RWPE2 (cell line): ENCODE results near the gene FAM237A.

Experiments
- ATAC-seq: fragments of 200-7000 bp; cut with Tn5 transposase; 3 replicates; pipeline ENCODE4 v1.9.1; 2021; ENCODE audit warnings: low read depth
- DNase-seq: peaks from one replicate; pipeline ENCODE4 v3.0.0-alpha.2; 2020; ENCODE audit warnings: low spot score
- H3K27ac ChIP-seq: fragments of 450-650 bp; 2 replicates; pipeline ENCODE4 v1.5.1; 2017; ENCODE audit warnings: mild to moderate bottlenecking; ENCODE audit not compliant: poor library complexity, severe bottlenecking
- H3K27me3 ChIP-seq: fragments of 250-450 bp; sonication (Bioruptor Pico); 2 replicates; pipeline ENCODE4 v1.5.1; 2021; ENCODE audit warnings: mild to moderate bottlenecking, moderate library complexity; ENCODE audit not compliant: insufficient read depth, poor library complexity, severe bottlenecking
- H3K36me3 ChIP-seq: fragments of 250-450 bp; sonication (Bioruptor Pico); 2 replicates; pipeline ENCODE4 v1.5.1; 2020; ENCODE audit warnings: low read depth, mild to moderate bottlenecking, moderate library complexity
- H3K4me1 ChIP-seq: fragments of 250-450 bp; sonication (Bioruptor Pico); 2 replicates; pipeline ENCODE4 v1.5.1; 2021; ENCODE audit warnings: mild to moderate bottlenecking, moderate library complexity; ENCODE audit not compliant: insufficient read depth, poor library complexity, severe bottlenecking
- H3K4me3 ChIP-seq: fragments of 250-450 bp; sonication (Bioruptor Pico); 2 replicates; pipeline ENCODE4 v1.5.1; 2021; ENCODE audit warnings: mild to moderate bottlenecking, moderate library complexity; ENCODE audit not compliant: severe bottlenecking
- H3K9me3 ChIP-seq: fragments of 250-450 bp; sonication (Bioruptor Pico); 2 replicates; pipeline ENCODE4 v1.5.1; 2021; ENCODE audit warnings: mild to moderate bottlenecking, moderate library complexity; ENCODE audit not compliant: severe bottlenecking
- TF ChIP-seq, protein P1 (sequence below): fragments of 450-650 bp; IDR thresholded peaks from one replicate; pipeline ENCODE4 v1.5.1; 2017; ENCODE audit warnings: mild to moderate bottlenecking, moderate library complexity; ENCODE audit not compliant: poor library complexity, severe bottlenecking

FAM237A gene

DNA sequence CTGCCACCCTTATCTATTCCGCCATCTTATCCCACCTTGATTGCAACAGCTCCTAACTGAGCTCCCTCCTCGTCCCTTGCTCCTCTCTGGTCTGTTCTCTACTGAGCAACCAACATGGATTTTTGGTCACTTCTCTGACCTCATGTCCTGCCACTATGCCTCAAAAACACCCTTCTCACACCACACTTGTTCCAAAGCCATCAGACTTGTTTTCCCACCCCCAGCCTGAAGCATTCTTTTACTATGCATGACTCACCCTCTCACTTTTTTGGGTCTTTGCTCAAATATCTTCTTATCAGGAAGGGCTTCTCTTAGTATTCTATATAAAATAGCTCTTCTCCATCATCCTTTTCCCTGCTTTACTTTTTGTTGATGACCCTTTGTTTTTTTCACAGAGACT, 2.7 kb upstream of the FAM237A start:
- TF ChIP-seq, protein P1, sequence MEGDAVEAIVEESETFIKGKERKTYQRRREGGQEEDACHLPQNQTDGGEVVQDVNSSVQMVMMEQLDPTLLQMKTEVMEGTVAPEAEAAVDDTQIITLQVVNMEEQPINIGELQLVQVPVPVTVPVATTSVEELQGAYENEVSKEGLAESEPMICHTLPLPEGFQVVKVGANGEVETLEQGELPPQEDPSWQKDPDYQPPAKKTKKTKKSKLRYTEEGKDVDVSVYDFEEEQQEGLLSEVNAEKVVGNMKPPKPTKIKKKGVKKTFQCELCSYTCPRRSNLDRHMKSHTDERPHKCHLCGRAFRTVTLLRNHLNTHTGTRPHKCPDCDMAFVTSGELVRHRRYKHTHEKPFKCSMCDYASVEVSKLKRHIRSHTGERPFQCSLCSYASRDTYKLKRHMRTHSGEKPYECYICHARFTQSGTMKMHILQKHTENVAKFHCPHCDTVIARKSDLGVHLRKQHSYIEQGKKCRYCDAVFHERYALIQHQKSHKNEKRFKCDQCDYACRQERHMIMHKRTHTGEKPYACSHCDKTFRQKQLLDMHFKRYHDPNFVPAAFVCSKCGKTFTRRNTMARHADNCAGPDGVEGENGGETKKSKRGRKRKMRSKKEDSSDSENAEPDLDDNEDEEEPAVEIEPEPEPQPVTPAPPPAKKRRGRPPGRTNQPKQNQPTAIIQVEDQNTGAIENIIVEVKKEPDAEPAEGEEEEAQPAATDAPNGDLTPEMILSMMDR = no peak
- Histone ChIP-seq H3K9me3 (no peaks in the 10 kb centered on the region), H3K27me3 (peaks cover 20% of the 10 kb centered on the region), H3K36me3 (no peaks in the 10 kb centered on the region), H3K4me3 (no peak overlapping the region), H3K4me1 (no peaks in the 10 kb centered on the region), H3K27ac (no peak overlapping the region)
- ATAC-seq (no peak), DNase-seq (no peak)

DNA sequence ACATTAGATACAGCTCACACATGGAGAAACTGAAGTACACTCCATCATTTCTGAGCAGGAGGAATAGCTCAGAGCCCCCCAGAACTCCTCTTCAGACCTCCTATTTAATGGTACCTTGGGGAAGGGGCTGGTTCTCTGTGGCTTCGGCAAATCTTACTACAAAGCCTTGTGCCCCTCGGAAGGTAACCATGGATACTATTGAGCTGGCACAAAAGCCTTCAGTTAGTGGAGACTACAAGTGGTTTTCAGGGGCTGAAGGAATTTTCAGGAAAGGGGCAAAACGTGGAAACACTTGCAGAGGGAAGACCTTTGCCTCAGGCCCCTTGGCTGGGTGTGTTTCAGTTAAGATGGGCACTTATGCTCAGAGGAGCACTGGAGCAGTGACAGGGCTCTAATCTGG, 1.1 kb upstream of the FAM237A start:
- H3K4me3 ChIP-seq = no peak overlapping the region
- DNase-seq (no peak), ATAC-seq (no peak)
- H3K27ac ChIP-seq = no peak overlapping the region
- no peaks in the 10 kb centered on the region for H3K4me1 ChIP-seq
- TF ChIP-seq, protein P1 = no peak
- H3K36me3 ChIP-seq = no peaks in the 10 kb centered on the region
- peaks cover 20% of the 10 kb centered on the region for H3K27me3 ChIP-seq
- H3K9me3 ChIP-seq = no peaks in the 10 kb centered on the region

DNA sequence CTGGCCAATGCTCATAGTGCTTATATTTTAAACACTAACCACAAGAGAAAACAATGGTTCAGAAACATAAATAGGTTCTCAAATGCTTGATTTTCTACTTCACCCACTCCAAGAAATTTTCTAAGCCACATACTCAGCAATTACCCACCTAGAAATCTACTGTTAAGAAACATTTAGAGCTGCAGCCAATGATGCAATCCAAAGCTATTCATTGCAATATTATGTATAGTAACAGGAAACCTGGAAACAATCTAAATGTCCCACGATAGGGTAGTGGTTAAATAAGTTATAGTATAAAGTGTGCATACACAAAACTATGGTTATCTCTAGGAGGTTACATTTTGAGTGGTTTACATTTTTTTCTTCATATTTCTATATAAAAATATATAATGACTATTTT, 5.7 kb downstream of the FAM237A start:
- Histone ChIP-seq H3K4me3 (no peak overlapping the region), H3K9me3 (no peaks in the 10 kb centered on the region), H3K4me1 (no peaks in the 10 kb centered on the region), H3K36me3 (no peaks in the 10 kb centered on the region), H3K27ac (no peak overlapping the region), H3K27me3 (peaks cover 3% of the 10 kb centered on the region)
- TF ChIP-seq, protein P1 = no peak
- ATAC-seq = no peak
- DNase-seq = no peak

DNA sequence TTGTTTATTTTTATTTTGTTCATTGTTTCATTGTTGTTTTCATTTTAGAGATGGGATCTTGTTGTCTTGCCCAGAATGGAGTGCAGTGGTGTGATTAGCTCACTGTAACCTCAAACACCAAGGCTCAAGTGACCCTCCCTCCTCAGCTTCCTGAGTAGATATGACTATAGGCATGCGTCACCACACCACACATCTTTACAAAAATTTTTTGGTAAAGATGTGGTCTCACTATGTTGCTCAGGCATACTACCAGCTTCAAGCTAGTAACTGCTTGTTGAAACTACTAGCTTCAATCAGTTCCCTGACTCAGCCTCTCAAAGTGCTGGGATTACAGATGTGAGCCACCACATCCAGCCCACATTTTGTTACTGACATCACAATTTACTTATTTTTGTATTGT, 14.8 kb downstream of the FAM237A start:
- Histone ChIP-seq H3K27me3 (no peaks in the 10 kb centered on the region), H3K4me3 (no peak overlapping the region), H3K4me1 (no peaks in the 10 kb centered on the region), H3K9me3 (no peaks in the 10 kb centered on the region), H3K27ac (no peak overlapping the region), H3K36me3 (no peaks in the 10 kb centered on the region)
- TF ChIP-seq, protein P1 = no peak
- ATAC-seq (no peak), DNase-seq (no peak)

DNA sequence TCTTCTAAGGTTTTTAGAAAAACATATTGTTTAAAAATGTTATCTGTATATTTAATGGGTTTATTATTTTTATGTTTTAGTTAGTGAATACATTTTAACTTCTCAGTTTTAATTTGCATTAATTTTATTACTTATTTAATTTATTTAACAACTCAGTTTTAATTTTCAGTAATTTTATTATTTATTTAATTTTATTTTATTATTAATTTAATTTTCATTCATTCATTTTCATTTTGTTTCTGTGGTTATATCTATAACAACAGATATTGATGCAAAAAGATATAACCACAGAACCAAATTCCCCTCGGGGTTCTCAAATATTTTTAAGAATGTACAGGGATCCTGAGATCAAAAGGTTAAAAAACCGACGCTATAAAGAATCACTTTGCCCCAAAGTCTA, 23.0 kb downstream of the FAM237A start:
- ATAC-seq (no peak), DNase-seq (no peak)
- Histone ChIP-seq H3K4me1 (no peaks in the 10 kb centered on the region), H3K36me3 (no peaks in the 10 kb centered on the region), H3K9me3 (no peaks in the 10 kb centered on the region), H3K27ac (no peak overlapping the region), H3K4me3 (no peak overlapping the region), H3K27me3 (no peaks in the 10 kb centered on the region)
- TF ChIP-seq, protein P1 = no peak
